GM06990 (cell line): ENCODE results near the gene NECTIN3.
A peak's percentile ranks its signal among the peaks of the same experiment; 100 is the strongest.

ENCODE experiments used
- DNase-seq: peaks from one replicate; pipeline ENCODE4 v3.0.0-alpha.2; 2011; ENCODE audit not compliant: insufficient read length; ENCODE audit errors: extremely low read depth
- H3K27me3 ChIP-seq: replicated peaks from 2 replicates; pipeline ENCODE4 v1.6.0; 2011; ENCODE audit warnings: low read length; ENCODE audit not compliant: control insufficient read depth, insufficient read depth
- H3K36me3 ChIP-seq: 2 replicates; pipeline ENCODE4 v1.5.1; 2011; ENCODE audit warnings: low read length; ENCODE audit not compliant: control insufficient read depth, insufficient read depth
- H3K4me3 ChIP-seq: replicated peaks from 2 replicates; pipeline ENCODE4 v1.5.1; 2011; ENCODE audit warnings: low read depth, mild to moderate bottlenecking, control low read depth, low read length
- TF ChIP-seq, protein P1 (sequence below): IDR thresholded peaks from 2 replicates; pipeline ENCODE4 v1.5.1; 2011; ENCODE audit warnings: low read length, control low read depth, mild to moderate bottlenecking, inconsistent platforms; ENCODE audit not compliant: insufficient read depth, poor library complexity, severe bottlenecking

NECTIN3 gene

DNA sequence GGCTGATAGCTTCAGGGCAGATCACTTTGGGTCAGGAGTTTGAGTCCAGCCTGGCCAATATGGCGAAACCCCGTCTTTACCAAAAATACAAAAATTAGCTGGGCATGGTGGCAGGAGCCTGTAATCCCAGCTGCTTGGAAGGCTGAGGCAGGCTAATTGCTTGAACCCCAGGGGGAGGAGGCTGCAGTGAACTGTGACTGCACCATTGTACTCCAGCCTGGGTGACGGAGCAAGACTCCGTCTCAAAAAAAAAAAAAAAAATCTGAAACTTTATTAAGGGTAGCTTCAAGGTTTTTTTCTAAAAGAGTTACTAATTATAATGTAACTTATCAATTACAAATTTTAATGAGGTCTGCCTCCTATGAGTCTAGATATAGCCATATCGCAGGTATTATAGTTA is 5.1 kb downstream of the NECTIN3 start:
- DNase-seq = no peak
- Histone ChIP-seq H3K4me3 (no peak overlapping the region), H3K27me3 (peaks cover 3% of the 10 kb centered on the region; the same call in 1 of the 2 replicates), H3K36me3 (no peaks in the 10 kb centered on the region)
- TF ChIP-seq, protein P1, sequence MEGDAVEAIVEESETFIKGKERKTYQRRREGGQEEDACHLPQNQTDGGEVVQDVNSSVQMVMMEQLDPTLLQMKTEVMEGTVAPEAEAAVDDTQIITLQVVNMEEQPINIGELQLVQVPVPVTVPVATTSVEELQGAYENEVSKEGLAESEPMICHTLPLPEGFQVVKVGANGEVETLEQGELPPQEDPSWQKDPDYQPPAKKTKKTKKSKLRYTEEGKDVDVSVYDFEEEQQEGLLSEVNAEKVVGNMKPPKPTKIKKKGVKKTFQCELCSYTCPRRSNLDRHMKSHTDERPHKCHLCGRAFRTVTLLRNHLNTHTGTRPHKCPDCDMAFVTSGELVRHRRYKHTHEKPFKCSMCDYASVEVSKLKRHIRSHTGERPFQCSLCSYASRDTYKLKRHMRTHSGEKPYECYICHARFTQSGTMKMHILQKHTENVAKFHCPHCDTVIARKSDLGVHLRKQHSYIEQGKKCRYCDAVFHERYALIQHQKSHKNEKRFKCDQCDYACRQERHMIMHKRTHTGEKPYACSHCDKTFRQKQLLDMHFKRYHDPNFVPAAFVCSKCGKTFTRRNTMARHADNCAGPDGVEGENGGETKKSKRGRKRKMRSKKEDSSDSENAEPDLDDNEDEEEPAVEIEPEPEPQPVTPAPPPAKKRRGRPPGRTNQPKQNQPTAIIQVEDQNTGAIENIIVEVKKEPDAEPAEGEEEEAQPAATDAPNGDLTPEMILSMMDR = no peak

DNA sequence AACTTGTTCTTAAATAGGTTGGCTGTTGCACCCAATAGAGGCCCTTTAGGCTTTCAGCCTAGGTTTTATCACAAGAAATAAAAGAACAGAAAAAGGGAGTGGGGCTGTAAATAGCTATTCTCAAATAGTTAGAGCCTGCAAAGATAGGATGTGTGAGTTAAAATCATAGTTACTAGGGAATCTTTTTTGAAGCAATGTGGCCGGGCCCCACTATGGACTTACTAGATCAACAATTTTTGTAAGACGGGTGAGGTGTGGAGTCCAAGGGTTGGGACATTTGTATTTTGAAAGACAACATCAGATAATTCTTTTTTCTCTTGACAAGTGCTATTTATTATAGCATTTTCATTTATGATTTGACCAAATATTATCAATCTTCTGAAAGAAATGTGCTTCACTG is 5.8 kb downstream of the NECTIN3 start:
- no peak for DNase-seq
- Histone ChIP-seq H3K27me3 (peaks cover 2% of the 10 kb centered on the region; the same call in 1 of the 2 replicates), H3K36me3 (no peaks in the 10 kb centered on the region), H3K4me3 (no peak overlapping the region)
- TF ChIP-seq, protein P1 = no peak

DNA sequence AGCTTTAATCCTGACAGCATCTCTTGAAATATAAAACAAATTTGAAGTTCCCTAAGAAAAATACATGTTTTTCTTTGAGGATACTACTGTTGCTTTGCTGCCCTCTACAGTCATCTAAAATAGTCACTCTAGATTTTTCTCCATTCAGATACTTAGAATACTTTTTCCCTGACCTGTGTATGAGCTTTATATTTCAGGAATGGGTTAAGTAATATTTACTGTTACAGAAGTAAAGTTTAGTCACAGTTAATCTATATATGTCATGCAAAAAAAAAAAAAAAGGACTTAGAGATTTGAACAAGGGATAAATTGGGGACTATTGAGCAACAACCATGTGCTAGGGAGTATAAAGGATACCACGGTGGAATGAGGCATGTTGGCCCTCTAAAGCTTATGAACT is 8.8 kb downstream of the NECTIN3 start:
- H3K36me3 ChIP-seq = no peaks in the 10 kb centered on the region
- TF ChIP-seq, protein P1 = peak; percentile 30
- no peaks in the 10 kb centered on the region for H3K27me3 ChIP-seq
- no peak overlapping the region for H3K4me3 ChIP-seq
- no peak for DNase-seq

DNA sequence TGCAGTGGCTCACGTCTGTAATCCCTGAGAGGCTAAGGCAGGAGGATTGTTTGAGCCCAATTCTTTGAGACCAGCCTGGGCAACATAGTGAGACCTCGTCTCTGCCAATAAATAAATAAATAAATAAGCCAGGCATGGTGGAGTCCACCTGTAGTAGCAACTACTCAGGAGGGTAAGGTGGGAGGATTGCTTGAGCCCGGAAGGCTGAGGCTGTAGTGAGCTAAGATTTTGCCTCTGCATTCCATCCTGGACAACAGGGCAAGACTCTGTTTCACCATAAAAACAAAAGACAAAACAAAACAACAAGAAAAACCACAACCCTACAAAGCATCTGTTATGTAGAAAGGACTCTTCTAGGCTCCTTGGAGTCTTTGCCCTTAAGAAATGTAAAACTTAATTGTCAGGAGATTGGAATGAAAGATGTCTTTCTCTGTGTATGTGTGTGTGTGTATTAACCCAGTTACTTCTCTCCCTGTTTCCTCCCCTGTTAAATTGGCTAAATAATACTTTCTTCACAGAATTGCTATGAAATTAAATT is 9.5 kb downstream of the NECTIN3 start:
- no peaks in the 10 kb centered on the region for H3K27me3 ChIP-seq
- no peak for DNase-seq
- TF ChIP-seq, protein P1 = no peak
- H3K36me3 ChIP-seq = no peaks in the 10 kb centered on the region
- H3K4me3 ChIP-seq = no peak overlapping the region

DNA sequence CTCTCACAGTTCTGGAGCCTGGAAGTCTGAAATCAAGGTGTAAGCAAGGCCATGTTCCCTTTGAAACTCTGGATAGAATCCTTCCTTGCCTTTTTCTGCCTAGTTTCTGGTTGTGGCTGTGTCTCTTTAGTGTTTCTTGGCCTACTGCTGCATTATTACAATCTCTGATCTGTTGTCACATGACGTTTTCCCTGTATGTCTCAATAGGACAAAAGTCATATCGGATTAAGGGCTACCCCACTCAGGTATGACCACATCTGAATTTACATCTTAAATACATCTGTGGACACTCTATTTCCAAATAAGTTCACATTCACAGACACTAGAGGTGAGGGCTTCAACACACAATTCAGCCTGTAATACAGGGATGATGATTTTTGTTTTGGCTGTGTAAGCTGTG is 13.3 kb downstream of the NECTIN3 start:
- Histone ChIP-seq H3K4me3 (no peak overlapping the region), H3K36me3 (no peaks in the 10 kb centered on the region), H3K27me3 (no peaks in the 10 kb centered on the region)
- TF ChIP-seq, protein P1 = no peak
- no peak for DNase-seq

DNA sequence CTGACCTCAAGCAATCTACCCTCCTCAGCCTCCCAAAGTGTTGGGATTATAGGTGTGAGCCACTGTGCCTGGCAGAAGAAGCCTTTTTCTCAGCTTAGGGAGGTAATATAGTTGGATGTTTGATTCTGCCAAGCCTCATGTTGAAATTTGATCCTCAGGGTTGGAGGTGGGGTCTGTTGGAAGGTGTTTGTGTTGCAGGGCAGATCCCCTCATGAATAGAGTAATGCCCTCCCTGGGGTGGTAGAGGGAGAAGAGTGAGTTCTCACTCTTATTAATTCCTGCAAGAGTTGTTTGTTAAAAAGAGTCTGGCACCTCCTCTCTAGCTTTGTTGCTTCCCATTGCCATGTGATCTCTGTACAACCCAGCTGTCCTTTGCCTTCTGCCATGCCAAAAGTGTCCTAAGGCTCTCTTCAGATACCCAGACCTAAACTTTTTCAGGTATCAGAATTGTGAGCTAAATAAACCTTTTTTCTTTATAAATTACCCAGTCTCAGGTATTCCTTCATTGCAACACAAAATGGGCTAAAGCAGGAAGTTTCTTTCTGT is 16.4 kb downstream of the NECTIN3 start:
- Histone ChIP-seq H3K36me3 (no peaks in the 10 kb centered on the region), H3K27me3 (no peaks in the 10 kb centered on the region), H3K4me3 (no peak overlapping the region)
- TF ChIP-seq, protein P1 = no peak
- no peak for DNase-seq
